Right cardiac atrium (tissue), 5 donors: ENCODE data around the gene DHH. TPM values are rescaled to one million over a fixed set of nuclear protein-coding genes. Genes with fewer than 3 reads are reported as not detected.
"Not testable (repeated sequence)": the region's sequence is repeated elsewhere in the genome, so short reads cannot be mapped to it uniquely, and the experiment has no call there.

Experiments used
- ATAC-seq, 2 donors: fragments of 200-7000 bp; cut with Tn5 transposase; one replicate each; pipeline versions ENCODE4 v1.8.0 to v1.9.1; 2020; ENCODE audit warnings: moderate library complexity in 2 of 2, mild to moderate bottlenecking in 1 of 2
- DNase-seq, 3 donors: peaks; one replicate each; pipeline ENCODE4 v3.0.0-alpha.2; 2020
- H3K27ac ChIP-seq: one replicate; pipeline ENCODE4 v1.5.1; 2013; ENCODE audit warnings: mild to moderate bottlenecking, low read length, control low read depth, moderate library complexity
- H3K27me3 ChIP-seq: one replicate; pipeline ENCODE4 v1.6.1; 2013; ENCODE audit not compliant: control insufficient read depth, insufficient read depth
- H3K4me1 ChIP-seq: one replicate; pipeline ENCODE4 v1.6.1; 2013; ENCODE audit warnings: low read length; ENCODE audit not compliant: control insufficient read depth, insufficient read depth
- H3K4me3 ChIP-seq: one replicate; pipeline ENCODE4 v1.5.1; 2013; ENCODE audit warnings: low read length, control low read depth
- H3K9me3 ChIP-seq: one replicate; pipeline ENCODE4 v1.6.1; 2013; ENCODE audit warnings: low read length; ENCODE audit not compliant: control insufficient read depth
- WGBS: extraction: QIAGEN DNeasy Blood & Tissue Kit; methylation state at CpG from one replicate; pipeline ENCODE4 v1.1.7; 2013; 5-methylcytosine and 5-hydroxymethylcytosine counted together
- intact Hi-C, 4 donors: fragments of 100-400 bp; cut with DNase I; formaldehyde crosslinking; loops; one replicate each; pipeline versions ENCODE4 v1.11.0 to v1.14.0; 2022 to 2023
- polyA plus RNA-seq: library from polyadenylated mRNA; stranded (reverse); fragments of 200-250 nt; gene quantifications from one replicate; pipeline ENCODE4 v1.2.3, GENCODE V29; 2013
- total RNA-seq, 4 donors: library from RNA; stranded (reverse); fragmentation: NEBNext Ultra II Directional; extraction: Animal tissue kit (Norgen Biotek cat#: 25700); gene quantifications; one replicate each; pipeline ENCODE4 v1.2.1, GENCODE V29; 2021
- donor health status: healthy with polysubstance abuse.
- donor health status: DM: no; HTN: yes; CAD: no.
- donor health status: DM: no; HTN: no; CAD: no.
- donor health status: DM: no; HTN: yes; CAD: no; lungs with severe emphysema.
- donor health status: DM: yes; HTN: yes; CAD: no.

DHH gene
- total and polyA plus RNA-seq, 5 donors = 0.35 to 1.7 (median 0.59) TPM

GRCh38 chr12:49130151-49131050 lies 35.8 kb upstream of the DHH start:
- DNase-seq (peak; percentile 96 to 98 (median 97)), ATAC-seq (peak; percentile 89 to 90)
- peaks cover 5% of the 10 kb centered on the region for H3K4me1 ChIP-seq
- intact Hi-C loops = loop anchor here in 2 of 4 donors (2.0 to 10.0 kb wide), 3 partner anchors 54 to 104 kb away; partner anchors contain the start of gene TUBA1A (in 2 of the 2)
- no peaks in the 10 kb centered on the region for H3K27me3 ChIP-seq
- peak overlapping the region; percentile 81 for H3K4me3 ChIP-seq
- no peaks in the 10 kb centered on the region for H3K9me3 ChIP-seq
- under 1% methylated on average over 66 of the region's 66 CpGs for WGBS
- peak overlapping the region; percentile 99 for H3K27ac ChIP-seq

GRCh38 chr12:49129332-49130150 lies 34.9 kb upstream of the DHH start:
- peak overlapping the region; percentile 81 for H3K4me3 ChIP-seq
- DNase-seq = peak; percentile 31 to 76 (median 71)
- no peaks in the 10 kb centered on the region for H3K9me3 ChIP-seq
- H3K27ac ChIP-seq = peak overlapping the region; percentile 65
- 28% methylated on average over 18 of the region's 18 CpGs for WGBS
- H3K4me1 ChIP-seq = peaks cover 5% of the 10 kb centered on the region
- ATAC-seq = no peak
- intact Hi-C loops = loop anchor here in 2 of 4 donors (2.0 to 10.0 kb wide), 3 partner anchors 55 to 105 kb away; partner anchors contain the start of gene TUBA1A (in 2 of the 2)
- H3K27me3 ChIP-seq = no peaks in the 10 kb centered on the region

- intact Hi-C loops, DNase-seq, H3K4me3 ChIP-seq, H3K27ac ChIP-seq, H3K27me3 ChIP-seq, ATAC-seq, H3K9me3 ChIP-seq, H3K4me1 ChIP-seq: not testable (repeated sequence)
- WGBS = 97% methylated on average over 8 of the region's 8 CpGs
These were observed 33.4 kb upstream of the DHH start for GRCh38 chr12:49127971-49128370.

- intact Hi-C loops = no loop called here
- DNase-seq = no peak
- Histone ChIP-seq H3K4me3 (no peak overlapping the region), H3K27ac (no peak overlapping the region), H3K27me3 (no peaks in the 10 kb centered on the region), H3K9me3 (no peaks in the 10 kb centered on the region), H3K4me1 (peaks cover 5% of the 10 kb centered on the region)
- ATAC-seq = no peak
- 92% methylated on average over 4 of the region's 4 CpGs for WGBS
These were observed 32.5 kb upstream of the DHH start for GRCh38 chr12:49126852-49127763.

GRCh38 chr12:49121047-49121696 lies 26.6 kb upstream of the DHH start:
- intact Hi-C loops = loop anchor here (5.0 kb wide), 1 partner anchor 34 kb away; no protein-coding TSS in a partner anchor
- 24% methylated on average over 6 of the region's 6 CpGs for WGBS
- ATAC-seq (peak; percentile 81 to 83), DNase-seq (peak in 1 of 3 donors; percentile 33)
- H3K4me3 ChIP-seq = no peak overlapping the region
- no peaks in the 10 kb centered on the region for H3K4me1 ChIP-seq
- no peaks in the 10 kb centered on the region for H3K9me3 ChIP-seq
- no peak overlapping the region for H3K27ac ChIP-seq
- no peaks in the 10 kb centered on the region for H3K27me3 ChIP-seq

- Histone ChIP-seq H3K4me3 (peak overlapping the region; percentile 5), H3K27ac (peak overlapping the region; percentile 48), H3K9me3 (no peaks in the 10 kb centered on the region), H3K27me3 (no peaks in the 10 kb centered on the region), H3K4me1 (no peaks in the 10 kb centered on the region)
- no peak for DNase-seq
- ATAC-seq = no peak
- 52% methylated on average over 6 of the region's 6 CpGs for WGBS
- intact Hi-C loops = loop anchor here in 2 of 4 donors (10.0 kb wide), 1 partner anchor 46 kb away; the partner anchor contains the start of genes KMT2D (in 2 of the 2) and RHEBL1 (in 2 of the 2)
These were observed 16.6 kb upstream of the DHH start for GRCh38 chr12:49111206-49111605.

- Histone ChIP-seq H3K27ac (peak within 1 kb of the TSS; percentile 93), H3K4me1 (peaks cover 3% of the 10 kb centered on the region), H3K27me3 (no peaks in the 10 kb centered on the region), H3K9me3 (no peaks in the 10 kb centered on the region), H3K4me3 (peak within 1 kb of the TSS; percentile 87)
- intact Hi-C loops = loop anchor here in 2 of 4 donors (10.0 kb wide), 1 partner anchor 46 kb away; the partner anchor contains the start of genes KMT2D (in 2 of the 2) and RHEBL1 (in 2 of the 2)
- ATAC-seq (peak; percentile 98), DNase-seq (peak; percentile 97 to 98 (median 97))
- under 1% methylated on average over 43 of the region's 43 CpGs for WGBS
These were observed 16.0 kb upstream of the DHH start, which contains the start of gene LMBR1L for GRCh38 chr12:49110464-49111155. Gene LMBR1L (minus strand): TSS chr12:49110847. CDS start chr12:49110555, 292 bp downstream.

GRCh38 chr12:49109641-49110463 lies 15.3 kb upstream of the DHH start:
- peaks cover 11% of the 10 kb centered on the region for H3K4me1 ChIP-seq
- DNase-seq = peak in 2 of 3 donors; percentile 33 to 68
- no peaks in the 10 kb centered on the region for H3K9me3 ChIP-seq
- no peaks in the 10 kb centered on the region for H3K27me3 ChIP-seq
- intact Hi-C loops = loop anchor here in 2 of 4 donors (10.0 kb wide), 2 partner anchors 45 to 125 kb away; partner anchors contain the start of genes KMT2D (in 2 of the 2) and RHEBL1 (in 2 of the 2)
- WGBS = 4% methylated on average over 33 of the region's 33 CpGs
- ATAC-seq = peak; percentile 32 to 38
- peak overlapping the region; percentile 93 for H3K27ac ChIP-seq
- H3K4me3 ChIP-seq = peak overlapping the region; percentile 87
